Fibroblast of skin of right quadriceps (primary cell): ENCODE results near the gene DUS3L.
A peak's percentile ranks its signal among the peaks of the same experiment; 100 is the strongest.
"Not testable (repeated sequence)": the region's sequence is repeated elsewhere in the genome, so short reads cannot be mapped to it uniquely, and the experiment has no call there.

ENCODE experiments used
- DNase-seq: peaks from one replicate; pipeline ENCODE4 v3.0.0-alpha.2; 2013

The DUS3L gene

DNA sequence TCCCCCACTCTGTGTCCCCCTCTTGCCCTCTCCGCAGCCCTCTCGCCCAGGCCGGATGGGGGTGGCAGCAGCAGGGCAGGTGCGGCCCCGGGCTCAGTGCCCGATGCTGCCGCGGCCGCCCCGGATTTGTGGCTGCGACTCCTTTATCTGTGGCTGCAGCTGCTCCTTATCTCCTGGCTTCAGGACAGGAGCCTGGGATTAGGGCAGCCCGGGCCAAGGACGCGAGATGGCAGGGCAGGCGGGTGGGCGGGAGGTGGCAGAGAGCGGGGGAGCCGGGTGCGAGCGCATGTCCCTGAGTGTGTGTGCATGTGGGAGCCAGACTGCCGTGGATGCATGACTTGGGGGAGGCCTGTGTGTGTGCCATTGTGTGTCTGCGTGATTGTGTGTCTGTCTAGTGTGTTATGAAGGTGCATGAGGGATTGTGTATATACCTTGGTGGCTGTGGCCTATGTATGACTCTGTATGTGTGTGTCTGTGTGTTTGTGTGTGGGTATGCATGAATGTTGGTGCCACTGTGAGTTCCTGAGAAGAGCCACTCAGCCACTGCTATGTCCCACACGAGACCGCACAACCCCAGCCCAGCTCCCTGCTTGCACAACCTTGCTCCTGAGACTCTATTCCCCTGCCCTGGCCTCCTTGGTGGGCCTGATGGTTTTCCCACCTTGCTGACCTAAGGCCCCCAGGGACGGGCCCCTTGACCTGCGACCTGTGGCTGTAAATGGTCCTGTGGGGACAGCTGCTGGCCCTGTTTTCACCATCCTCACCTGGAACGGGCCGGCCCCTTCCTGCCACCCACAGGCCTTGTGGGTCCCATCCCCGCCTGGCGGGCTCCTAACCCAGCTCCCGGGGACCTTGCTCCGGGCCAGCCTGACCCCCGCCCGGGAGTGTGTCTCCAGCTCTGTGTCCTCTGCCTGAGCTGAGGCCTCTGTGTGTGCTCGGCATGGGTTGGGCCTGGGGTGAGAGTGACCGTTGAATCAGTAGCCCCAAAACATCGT is 8.6 kb upstream of the DUS3L start:
- no peak for DNase-seq

GRCh38 chr19:5798244-5798643 is 7.3 kb upstream of the DUS3L start:
- no peak for DNase-seq

- no peak for DNase-seq
Measured at GRCh38 chr19:5795382-5795919, 4.5 kb upstream of the DUS3L start.

DNA sequence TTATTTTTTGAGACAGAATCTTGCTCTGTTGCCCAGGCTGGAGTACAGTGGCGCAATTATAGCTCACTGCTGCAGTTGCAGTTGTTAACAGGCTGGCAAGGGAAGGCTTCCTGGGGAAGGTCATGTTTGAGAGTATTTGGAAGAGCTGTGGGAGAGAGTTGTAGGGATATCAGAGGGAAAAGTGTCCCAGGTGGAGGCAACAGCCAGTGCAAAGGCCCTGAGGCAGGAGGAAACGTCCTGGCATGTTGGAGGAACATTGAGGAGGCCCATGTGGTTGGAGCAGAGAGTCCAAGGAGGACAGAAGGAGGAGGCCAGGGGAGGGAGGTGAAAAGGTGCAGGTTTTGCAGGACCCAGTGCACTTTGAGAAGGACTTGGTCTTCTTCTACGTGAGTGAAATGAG is 2.2 kb upstream of the DUS3L start:
- DNase-seq, result no peak

- DNase-seq, result no peak
Measured at GRCh38 chr19:5792224-5792623, 1.3 kb upstream of the DUS3L start.

GRCh38 chr19:5789886-5790558 is 941 bp downstream of the DUS3L start:
- no peak for DNase-seq

DNA sequence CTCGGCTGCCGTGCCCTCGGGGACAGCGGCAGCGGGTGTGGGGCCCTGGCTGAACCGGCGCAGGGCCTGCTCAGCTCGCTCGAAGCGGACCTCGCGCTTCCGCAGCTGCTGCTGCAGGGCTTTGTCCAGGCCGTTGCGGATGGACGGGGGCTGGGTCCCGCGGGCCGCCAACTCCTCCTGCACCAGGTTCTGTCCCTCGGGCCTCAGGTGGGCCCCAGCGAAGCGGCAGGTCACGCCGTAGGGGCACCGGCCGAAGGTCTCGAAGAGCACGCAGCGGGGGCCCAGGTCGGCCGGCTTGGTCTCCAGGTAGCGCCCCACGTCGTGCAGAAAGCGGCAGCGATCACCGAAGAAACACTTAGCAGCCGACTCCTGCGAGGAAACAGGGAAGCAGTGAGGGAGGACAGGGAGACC is 1.6 kb downstream of the DUS3L start:
- DNase-seq, result no peak

GRCh38 chr19:5788422-5788821 is 2.5 kb downstream of the DUS3L start:
- no peak for DNase-seq

- DNase-seq, result no peak
Measured at GRCh38 chr19:5787409-5788182, 3.4 kb downstream of the DUS3L start.

GRCh38 chr19:5786593-5787408 is 4.2 kb downstream of the DUS3L start:
- no peak for DNase-seq

- no peak for DNase-seq
Measured at GRCh38 chr19:5785423-5785822, 5.5 kb downstream of the DUS3L start.

- no peak for DNase-seq
Measured at GRCh38 chr19:5784581-5785147, 6.3 kb downstream of the DUS3L start, which contains the start of gene PRR22. TSS of gene PRR22 (minus strand) at chr19:5784746. CDS start at chr19:5784660, 86 bp downstream.

DNA sequence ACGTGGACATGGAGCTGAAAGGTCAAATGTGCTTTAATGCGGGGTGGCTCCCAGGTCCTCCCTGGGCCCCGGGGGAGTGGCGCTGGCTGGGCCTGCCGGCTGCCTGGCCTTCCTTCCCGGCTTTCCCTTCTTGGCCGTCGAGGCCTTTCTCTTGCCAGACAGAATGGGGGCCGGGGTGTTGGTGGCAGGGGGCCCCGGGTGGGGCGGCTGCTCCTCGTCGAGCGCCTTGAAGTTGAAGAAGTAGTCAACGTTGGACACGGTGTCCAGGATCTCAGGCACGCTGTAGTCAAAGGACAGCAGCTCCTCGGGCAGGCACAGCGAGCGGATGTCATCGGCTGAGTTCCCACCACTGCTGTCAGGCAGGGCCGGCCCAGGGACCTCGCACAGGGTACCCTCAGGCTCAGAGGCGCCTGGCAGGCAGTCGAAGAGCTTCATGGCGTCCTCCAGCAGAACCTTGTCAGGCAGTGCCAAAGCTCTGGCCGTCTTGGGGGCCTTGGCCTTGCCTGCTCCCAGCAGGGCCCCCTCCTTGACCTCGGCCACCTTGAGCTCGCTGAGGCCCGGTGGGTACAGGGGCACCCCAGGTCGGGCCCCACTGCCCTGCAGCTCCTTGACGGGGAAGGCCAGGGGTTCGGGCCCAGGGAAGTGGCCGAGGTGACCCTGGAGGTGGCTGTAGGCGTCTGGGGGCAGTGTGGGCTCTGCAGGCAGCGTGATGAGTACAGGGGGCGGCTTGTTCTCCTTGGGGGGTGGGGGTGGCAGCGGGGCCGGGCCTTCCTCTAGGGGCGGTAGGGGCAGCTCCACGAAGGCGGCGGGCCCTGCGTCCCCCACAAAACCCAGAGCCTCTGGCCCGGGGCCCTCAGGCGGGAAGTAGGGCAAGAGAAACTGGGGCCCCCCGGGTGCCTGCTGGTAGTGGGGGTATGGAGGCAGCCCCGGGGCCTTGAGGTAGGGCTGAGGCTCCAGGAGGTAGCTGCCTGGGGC is 7.7 kb downstream of the DUS3L start:
- DNase-seq, result no peak

- DNase-seq, result no peak
Measured at GRCh38 chr19:5782322-5782721, 8.6 kb downstream of the DUS3L start.

- DNase-seq, result not testable (repeated sequence)
Measured at GRCh38 chr19:5780916-5781315, 10.0 kb downstream of the DUS3L start.

GRCh38 chr19:5778402-5778801 is 12.6 kb downstream of the DUS3L start:
- no peak for DNase-seq

- DNase-seq, result peak; percentile 83
Measured at GRCh38 chr19:5775668-5776309, 15.2 kb downstream of the DUS3L start.

DNA sequence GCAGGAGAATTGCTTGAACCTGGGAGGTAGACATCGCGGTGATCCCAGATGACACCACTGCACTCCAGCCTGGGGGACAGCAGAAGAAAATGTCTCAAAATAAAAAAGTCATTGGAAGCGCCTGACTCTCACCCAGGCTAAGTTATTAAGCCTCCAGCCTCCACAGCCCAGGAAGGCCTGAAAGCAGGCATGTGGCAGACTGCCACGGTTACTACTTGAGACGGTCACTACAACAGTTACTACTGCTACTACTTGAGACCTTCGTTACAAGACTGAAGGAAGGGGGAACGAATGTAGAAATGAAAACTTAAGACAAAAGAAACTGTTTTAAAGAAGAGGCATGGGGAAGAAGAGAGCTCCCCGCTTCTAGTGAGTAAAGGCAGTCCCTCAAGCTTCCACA is 16.0 kb downstream of the DUS3L start:
- DNase-seq, result no peak

DNA sequence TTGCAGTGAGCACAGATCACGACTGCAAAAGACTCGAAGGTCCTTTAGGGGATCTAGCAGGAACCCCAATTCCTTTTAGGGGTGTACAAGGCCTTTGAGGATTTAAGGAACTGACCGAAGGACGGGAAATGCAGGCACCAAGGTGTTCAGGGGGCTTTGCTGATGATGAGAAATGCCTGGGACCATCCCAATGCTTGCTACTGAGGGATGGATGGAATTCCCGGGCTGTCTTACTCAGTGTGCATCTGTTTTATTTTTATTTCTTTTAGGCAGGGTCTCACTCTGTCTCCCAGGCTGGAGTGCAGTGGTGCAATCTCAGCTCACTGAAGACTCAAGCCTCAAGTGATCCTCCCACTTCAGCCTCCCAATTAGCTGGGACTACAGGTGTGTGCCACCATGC is 17.7 kb downstream of the DUS3L start:
- DNase-seq, result no peak

DNA sequence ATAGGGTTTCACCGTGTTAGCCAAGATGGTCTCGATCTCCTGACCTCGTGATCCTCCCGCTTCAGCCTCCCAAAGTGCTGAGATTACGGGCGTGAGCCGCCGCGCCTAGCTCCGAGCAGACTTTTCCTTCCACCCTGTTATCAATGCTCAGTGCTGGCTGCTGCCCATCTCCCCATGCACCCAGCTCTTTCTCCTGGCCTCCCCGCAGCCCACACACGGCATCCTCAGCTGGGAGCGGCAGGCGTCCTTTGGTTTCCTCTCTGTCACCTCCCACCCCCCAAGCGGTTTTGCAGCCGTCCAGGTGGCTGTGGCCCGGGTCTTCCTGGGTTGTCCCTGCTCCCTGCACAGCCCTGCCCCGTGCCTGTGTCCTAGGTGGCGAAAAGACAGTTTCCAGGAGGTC is 18.5 kb downstream of the DUS3L start:
- no peak for DNase-seq
